Heart right ventricle (tissue), 16 donors: ENCODE data around the gene CHN2. TPM values are rescaled to one million over a fixed set of nuclear protein-coding genes. Genes with fewer than 3 reads are reported as not detected.

ENCODE experiments used
- ATAC-seq, 8 donors: fragments of 200-7000 bp; cut with Tn5 transposase; one replicate each; pipeline ENCODE4 v1.9.1; 2020; ENCODE audit warnings: mild to moderate bottlenecking in 8 of 8, moderate library complexity in 8 of 8, moderate number of reproducible peaks in 1 of 8
- DNase-seq, 2 donors: peaks; one replicate each; pipeline ENCODE4 v3.0.0-alpha.2; 2020
- H3K27ac ChIP-seq, 10 donors: fragments of 200-600 bp; sonication (generic) in 2 of 10; one replicate each; pipeline versions ENCODE4 v1.5.0 to v1.8.0; 2020 to 2022; ENCODE audit warnings: mild to moderate bottlenecking in 3 of 10
- H3K27me3 ChIP-seq, 7 donors: fragments of 200-600 bp; one replicate each; pipeline ENCODE4 v1.8.0; 2021 to 2022; ENCODE audit warnings: mild to moderate bottlenecking in 2 of 7
- H3K36me3 ChIP-seq, 9 donors: fragments of 200-600 bp; sonication (generic) in 1 of 9; one replicate each; pipeline versions ENCODE4 v1.5.0 to v1.8.0; 2020 to 2022; ENCODE audit warnings: mild to moderate bottlenecking in 2 of 9
- H3K4me1 ChIP-seq, 9 donors: fragments of 200-600 bp; sonication (generic) in 1 of 9; one replicate each; pipeline versions ENCODE4 v1.5.0 to v1.8.0; 2020 to 2022; ENCODE audit warnings: mild to moderate bottlenecking in 4 of 9
- H3K4me3 ChIP-seq, 10 donors: fragments of 200-600 bp; sonication (generic) in 2 of 10; one replicate each; pipeline versions ENCODE4 v1.5.0 to v1.8.0; 2020 to 2022; ENCODE audit warnings: mild to moderate bottlenecking in 7 of 10, moderate library complexity in 2 of 10
- H3K9me3 ChIP-seq, 11 donors: fragments of 200-600 bp in 10 of 11; sonication (generic) in 2 of 11; one replicate each; pipeline versions ENCODE4 v1.5.0 to v1.8.0; 2013 to 2022; ENCODE audit warnings: mild to moderate bottlenecking in 2 of 11, control low read depth in 1 of 11, moderate library complexity in 1 of 11
- WGBS, 2 donors: extraction: QIAGEN DNeasy Blood & Tissue Kit; methylation state at CpG; one replicate each; pipeline ENCODE4 v1.1.7; 2013; ENCODE audit warnings: inconsistent platforms in 1 of 2; 5-methylcytosine and 5-hydroxymethylcytosine counted together
- intact Hi-C, 10 donors: fragments of 100-400 bp; cut with DNase I; formaldehyde crosslinking; loops; one replicate each; pipeline versions ENCODE4 v1.11.1 to v1.14.2; 2022
- polyA plus RNA-seq, 2 donors: library from polyadenylated mRNA; stranded (reverse); fragments of 200-250 nt; gene quantifications; one replicate each; pipeline ENCODE4 v1.2.3, GENCODE V29; 2013
- total RNA-seq, 10 donors: library from RNA; stranded (reverse); fragmentation: NEBNext Ultra II Directional in 3 of 10; extraction: Animal tissue kit (Norgen Biotek cat#: 25700) in 3 of 10; gene quantifications; one replicate each; pipeline versions ENCODE4 v1.2.1 to v1.2.4, GENCODE V29; 2021 to 2023
- TF ChIP-seq, protein P1 (sequence below), 9 donors: fragments of 200-600 bp; sonication (generic) in 2 of 9; IDR thresholded peaks; one replicate each; pipeline versions ENCODE4 v1.5.0 to v1.8.0; 2021 to 2022; ENCODE audit warnings: antibody characterized with exemption in 9 of 9, mild to moderate bottlenecking in 5 of 9, moderate library complexity in 1 of 9
- donor health status: Arrhythmogenic right ventricular cardiomyopathy.
- donor health status: ischemic (EF 13 %, LVEDD 7.1; RV severe dilation, severe dysfunction).
- donor health status: healthy with polysubstance abuse.
- donor health status: DM: no; HTN: yes; CAD: no.
- donor health status: DM: no; HTN: no; CAD: no.
- donor health status: ischemic (EF 25% LVEDD 6.9; RV normal size, moderate dysfunction).
- donor health status: ischemic (EF 25% LVEDD 5.7; RV mildly dilated, moderate dysfunction).
- donor health status: healthy.
- donor health status: DM: yes; HTN: yes; CAD: no.
- donor health status: Ischemic cardiomyopathy.
- donor health status: ischemic (EF 35%, LVEDD 5.7; RV mildly dilated, moderate dysfunction).
- donor health status: nonischemic (EF 11% LVEDD 7.7; RV severe dilation, severe dysfunction).
- donor health status: DM: yes; HTN: yes; CAD: no.
- donor health status: PGD.
- donor health status: ischemic (EF 29% LVEDD 5.4; RV normal size, mild dysfunction).
- donor health status: nonischemic (EF 23%, LVEDD 6.1; RV moderate dilation, normal function).

The CHN2 gene
- total and polyA plus RNA-seq, 12 donors, result 5.9 to 54.9 (median 22.6) TPM

DNA sequence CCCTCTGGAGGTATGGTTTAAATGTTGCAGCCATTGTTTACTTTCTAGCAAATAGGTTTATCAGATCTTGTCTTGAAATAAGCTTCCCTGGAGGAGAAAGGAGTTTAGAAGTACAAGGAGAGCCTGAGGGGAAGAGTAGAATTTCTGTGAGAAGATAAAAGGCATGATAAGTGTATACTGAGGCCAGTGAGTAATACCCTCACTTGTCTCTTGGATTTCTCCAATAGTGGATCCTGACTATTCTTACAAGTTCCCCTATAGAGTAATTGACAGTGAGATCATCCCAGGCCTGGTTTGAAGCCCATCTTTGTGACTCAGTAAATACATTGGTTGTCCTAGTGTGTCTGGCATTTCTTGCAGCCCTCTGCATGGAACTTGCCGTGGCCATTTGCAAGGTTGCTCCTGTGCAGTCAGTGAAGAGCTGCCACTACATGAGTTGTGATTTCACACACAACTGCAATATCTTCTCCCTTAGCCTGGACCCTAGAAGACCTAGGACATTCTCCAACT, 41.6 kb downstream of the CHN2 start:
- TF ChIP-seq, protein P1, sequence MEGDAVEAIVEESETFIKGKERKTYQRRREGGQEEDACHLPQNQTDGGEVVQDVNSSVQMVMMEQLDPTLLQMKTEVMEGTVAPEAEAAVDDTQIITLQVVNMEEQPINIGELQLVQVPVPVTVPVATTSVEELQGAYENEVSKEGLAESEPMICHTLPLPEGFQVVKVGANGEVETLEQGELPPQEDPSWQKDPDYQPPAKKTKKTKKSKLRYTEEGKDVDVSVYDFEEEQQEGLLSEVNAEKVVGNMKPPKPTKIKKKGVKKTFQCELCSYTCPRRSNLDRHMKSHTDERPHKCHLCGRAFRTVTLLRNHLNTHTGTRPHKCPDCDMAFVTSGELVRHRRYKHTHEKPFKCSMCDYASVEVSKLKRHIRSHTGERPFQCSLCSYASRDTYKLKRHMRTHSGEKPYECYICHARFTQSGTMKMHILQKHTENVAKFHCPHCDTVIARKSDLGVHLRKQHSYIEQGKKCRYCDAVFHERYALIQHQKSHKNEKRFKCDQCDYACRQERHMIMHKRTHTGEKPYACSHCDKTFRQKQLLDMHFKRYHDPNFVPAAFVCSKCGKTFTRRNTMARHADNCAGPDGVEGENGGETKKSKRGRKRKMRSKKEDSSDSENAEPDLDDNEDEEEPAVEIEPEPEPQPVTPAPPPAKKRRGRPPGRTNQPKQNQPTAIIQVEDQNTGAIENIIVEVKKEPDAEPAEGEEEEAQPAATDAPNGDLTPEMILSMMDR (IDR thresholded peaks at IDR 0.05), result no peak
- intact Hi-C loops, result loop anchor here in 1 of 10 donors (2.0 kb wide), 1 partner anchor 39 kb away; no protein-coding TSS in a partner anchor
- DNase-seq (no peak), ATAC-seq (no peak)
- Histone ChIP-seq H3K4me1 (peaks cover 0 to 26% (median 0%) of the 10 kb centered on the region in 9 donors), H3K9me3 (no peaks in the 10 kb centered on the region), H3K27me3 (no peaks in the 10 kb centered on the region), H3K27ac (no peak overlapping the region), H3K4me3 (no peak overlapping the region), H3K36me3 (no peaks in the 10 kb centered on the region)
- 96% methylated on average over 1 of the region's 1 CpG for WGBS, 2 donors

DNA sequence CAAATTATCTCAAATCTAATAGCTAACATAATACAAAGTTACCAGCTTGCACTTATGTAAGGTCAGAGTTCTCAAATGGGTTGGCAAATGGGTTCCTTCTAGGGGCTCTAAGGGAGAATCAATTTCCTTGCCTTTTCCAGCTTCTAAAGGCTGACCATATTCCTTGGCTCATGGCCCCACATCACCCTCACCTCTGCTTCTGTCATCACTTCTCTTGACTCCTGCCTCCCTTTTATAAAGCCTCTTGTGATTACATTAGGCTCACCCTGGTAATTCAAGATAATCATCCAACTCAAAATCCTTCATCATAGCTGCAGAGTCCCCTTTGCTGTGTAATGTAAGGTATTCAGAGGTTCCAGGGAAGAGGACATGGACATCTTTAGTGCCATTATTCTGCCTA, 42.1 kb downstream of the CHN2 start:
- intact Hi-C loops, result loop anchor here in 1 of 10 donors (2.0 kb wide), 1 partner anchor 40 kb away; no protein-coding TSS in a partner anchor
- Histone ChIP-seq H3K4me3 (no peak overlapping the region), H3K27me3 (no peaks in the 10 kb centered on the region), H3K36me3 (no peaks in the 10 kb centered on the region), H3K4me1 (peaks cover 0 to 26% (median 0%) of the 10 kb centered on the region in 9 donors), H3K9me3 (no peaks in the 10 kb centered on the region), H3K27ac (no peak overlapping the region)
- TF ChIP-seq, protein P1 (IDR thresholded peaks at IDR 0.05), result no peak
- ATAC-seq, result no peak
- DNase-seq, result no peak

DNA sequence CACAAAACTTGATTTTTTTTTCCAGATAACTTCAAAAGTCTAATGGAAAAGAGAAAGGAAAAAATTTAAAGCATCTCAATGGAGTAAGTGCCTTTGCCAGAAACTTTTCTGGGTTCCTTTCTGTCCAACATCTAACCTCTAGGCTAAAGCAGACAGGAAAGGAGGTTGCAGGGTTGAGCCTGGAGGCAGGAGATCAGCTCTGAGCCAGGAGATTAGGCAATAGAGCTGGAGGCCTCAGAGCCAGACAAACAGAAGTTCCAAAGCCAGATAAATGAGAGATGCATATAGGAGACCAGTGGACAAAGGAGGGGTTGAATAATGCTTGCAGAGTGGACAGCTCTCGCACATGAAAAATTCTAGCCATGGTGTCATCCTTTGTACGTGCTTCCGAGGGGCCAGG, 42.9 kb downstream of the CHN2 start:
- DNase-seq (no peak), ATAC-seq (peak in 6 of 8 donors; percentile 44 to 73 (median 54))
- H3K4me3 ChIP-seq, result no peak overlapping the region
- peaks cover 0 to 27% (median 0%) of the 10 kb centered on the region in 9 donors for H3K4me1 ChIP-seq
- TF ChIP-seq, protein P1 (IDR thresholded peaks at IDR 0.05), result no peak
- H3K27ac ChIP-seq, result no peak overlapping the region
- H3K9me3 ChIP-seq, result no peaks in the 10 kb centered on the region
- intact Hi-C loops, result loop anchor here in 1 of 10 donors (2.0 kb wide), 1 partner anchor 41 kb away; no protein-coding TSS in a partner anchor
- no peaks in the 10 kb centered on the region for H3K36me3 ChIP-seq
- H3K27me3 ChIP-seq, result no peaks in the 10 kb centered on the region
- WGBS, 2 donors, result 61 to 88% methylated on average over 3 of the region's 3 CpGs

DNA sequence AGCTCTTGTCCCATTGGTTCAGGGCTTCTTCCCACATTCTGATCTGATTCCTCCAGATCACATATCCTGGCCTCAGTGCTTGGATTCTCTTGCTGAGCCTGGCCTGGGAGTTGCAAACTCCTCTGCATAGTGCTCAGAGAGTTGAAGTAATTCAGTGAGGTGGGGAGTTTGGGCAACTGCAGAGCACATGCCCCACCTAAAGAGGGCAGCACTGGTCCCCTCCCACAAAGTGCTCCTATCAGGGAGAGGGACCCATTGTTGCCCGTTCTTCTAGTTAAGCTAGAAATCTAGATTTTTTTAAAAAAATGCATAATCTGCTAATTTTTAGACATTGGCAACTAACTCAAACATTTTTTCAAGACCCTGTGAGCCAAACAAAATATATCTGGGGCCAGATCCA, 45.1 kb downstream of the CHN2 start:
- no peaks in the 10 kb centered on the region for H3K27me3 ChIP-seq
- H3K27ac ChIP-seq, result no peak overlapping the region
- intact Hi-C loops, result no loop called here
- H3K4me3 ChIP-seq, result no peak overlapping the region
- no peaks in the 10 kb centered on the region for H3K36me3 ChIP-seq
- H3K9me3 ChIP-seq, result no peaks in the 10 kb centered on the region
- DNase-seq (no peak), ATAC-seq (no peak)
- H3K4me1 ChIP-seq, result peaks cover 0 to 47% (median 14%) of the 10 kb centered on the region in 9 donors
- 78 to 90% methylated on average over 1 of the region's 1 CpG for WGBS, 2 donors
- TF ChIP-seq, protein P1 (IDR thresholded peaks at IDR 0.05), result peak in 7 of 9 donors; percentile 20 to 49 (median 39)
